Stimulated activated CD8-positive, alpha-beta memory T cell treated with anti-CD3 and anti-CD28 coated beads, Interleukin-12 subunit alpha, Interleukin-12 subunit beta, amount 100 ng/mL, for 4 hours (primary cell): ENCODE measurements around the gene SMIM10.
"Not testable (repeated sequence)": the region's sequence is repeated elsewhere in the genome, so short reads cannot be mapped to it uniquely, and the experiment has no call there.

ENCODE experiments used
- DNase-seq: peaks from one replicate; pipeline ENCODE4 v3.0.0-alpha.2; 2020; ENCODE audit warnings: low read depth

The SMIM10 gene

GRCh38 chrX:135015523-135016245 is 24.9 kb downstream of the SMIM10 start:
- no peak for DNase-seq

GRCh38 chrX:135019890-135020289 is 29.1 kb downstream of the SMIM10 start:
- DNase-seq, result not testable (repeated sequence)

- not testable (repeated sequence) for DNase-seq
Observed at GRCh38 chrX:135023791-135024190, 33.0 kb downstream of the SMIM10 start.

GRCh38 chrX:135024526-135024925 is 33.7 kb downstream of the SMIM10 start:
- no peak for DNase-seq

- DNase-seq, result not testable (repeated sequence)
Observed at GRCh38 chrX:135030207-135030963, 39.6 kb downstream of the SMIM10 start.

GRCh38 chrX:135041149-135042123 is 50.6 kb downstream of the SMIM10 start:
- DNase-seq, result not testable (repeated sequence)
